NAMALWA (cell line): Measurements from ENCODE around the gene ATCAY.
A peak's percentile ranks its signal among the peaks of the same experiment; 100 is the strongest.
"Not testable (repeated sequence)": the region's sequence is repeated elsewhere in the genome, so short reads cannot be mapped to it uniquely, and the experiment has no call there.

Source experiments
- DNase-seq: peaks from one replicate; pipeline ENCODE4 v3.0.0-alpha.2; 2015; ENCODE audit warnings: low spot score

ATCAY gene

DNA sequence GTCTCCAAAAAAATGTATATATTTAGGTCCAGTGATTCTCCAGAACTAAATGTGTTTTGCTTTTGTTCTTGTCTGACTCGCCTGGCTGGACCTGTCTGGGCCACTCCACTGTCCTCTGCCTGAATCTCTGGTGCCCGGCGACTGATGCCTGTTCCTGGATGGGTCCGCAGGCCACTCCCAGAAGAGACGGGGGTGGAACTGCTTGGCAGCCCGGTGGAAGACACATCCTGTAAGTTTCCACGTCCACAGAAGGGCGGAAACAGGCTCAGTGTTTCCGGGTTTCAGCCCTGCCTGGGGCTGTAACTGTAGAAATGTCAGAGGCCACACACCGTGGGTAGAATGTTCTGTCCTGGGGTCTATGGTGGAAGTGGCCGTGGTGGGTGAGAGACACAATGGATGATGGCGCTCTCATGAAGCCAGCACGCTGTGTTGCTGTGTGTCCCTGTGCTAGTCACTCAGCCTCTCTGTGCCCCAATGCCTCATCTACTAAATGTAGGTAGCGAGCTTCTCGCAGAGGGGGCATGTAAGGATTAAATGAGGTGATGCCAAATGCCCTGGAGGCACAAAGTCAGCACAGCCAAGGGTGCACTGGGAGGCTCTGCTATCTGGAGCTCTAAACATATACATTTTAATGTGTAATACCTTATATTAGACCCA lies 22.0 kb downstream of the ATCAY start:
- DNase-seq = no peak

GRCh38 chr19:3904233-3904632 lies 23.7 kb downstream of the ATCAY start:
- DNase-seq = no peak

DNA sequence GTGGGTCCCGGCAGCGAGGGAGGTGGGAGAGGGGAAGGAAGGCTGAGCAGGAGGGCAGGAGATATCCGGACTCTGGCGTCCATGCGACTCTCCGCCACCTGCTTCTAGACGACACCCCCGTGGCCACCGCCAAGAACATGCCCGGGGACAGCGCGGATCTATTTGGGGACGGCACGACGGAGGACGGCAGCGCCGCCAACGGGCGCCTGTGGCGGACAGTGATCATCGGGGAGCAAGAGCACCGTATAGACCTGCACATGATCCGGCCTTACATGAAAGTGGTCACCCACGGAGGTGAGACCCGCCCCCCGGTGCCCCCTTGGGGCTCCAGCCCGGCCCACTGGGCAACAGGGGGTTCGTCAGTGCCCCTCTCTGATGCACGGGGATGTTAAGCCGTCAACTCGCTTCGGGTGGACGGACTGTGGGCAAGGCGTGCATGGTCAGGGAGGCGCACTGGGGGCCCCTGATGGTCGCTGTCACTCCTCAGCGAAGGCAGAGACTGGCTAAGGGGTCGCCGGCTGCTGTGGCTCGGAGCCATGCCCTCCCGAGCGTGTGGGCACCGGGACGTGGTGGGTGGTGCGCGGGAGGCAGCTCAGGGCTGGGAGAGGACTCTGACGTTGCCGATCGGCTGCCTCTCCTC lies 27.3 kb downstream of the ATCAY start:
- no peak for DNase-seq

GRCh38 chr19:3908266-3909054 lies 28.0 kb downstream of the ATCAY start:
- DNase-seq = no peak

DNA sequence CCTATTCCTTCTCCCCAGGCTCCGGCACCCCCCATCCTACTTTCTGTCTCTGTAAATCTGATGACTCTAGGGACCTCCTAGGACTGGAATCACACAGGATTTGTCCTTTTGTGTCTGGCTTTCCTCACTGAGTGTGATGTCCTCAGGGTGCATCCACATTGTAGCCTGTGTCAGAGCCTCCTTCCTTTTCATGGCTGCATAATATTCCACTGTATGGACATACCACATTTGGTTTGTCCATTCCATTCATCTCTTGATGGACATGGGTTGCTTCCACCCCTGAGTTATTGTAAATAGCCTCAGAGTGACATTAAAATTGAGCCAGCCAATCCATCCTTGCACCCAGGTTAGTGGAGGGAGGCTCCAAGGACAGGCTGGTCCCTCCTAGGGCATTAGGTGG lies 29.6 kb downstream of the ATCAY start:
- no peak for DNase-seq

DNA sequence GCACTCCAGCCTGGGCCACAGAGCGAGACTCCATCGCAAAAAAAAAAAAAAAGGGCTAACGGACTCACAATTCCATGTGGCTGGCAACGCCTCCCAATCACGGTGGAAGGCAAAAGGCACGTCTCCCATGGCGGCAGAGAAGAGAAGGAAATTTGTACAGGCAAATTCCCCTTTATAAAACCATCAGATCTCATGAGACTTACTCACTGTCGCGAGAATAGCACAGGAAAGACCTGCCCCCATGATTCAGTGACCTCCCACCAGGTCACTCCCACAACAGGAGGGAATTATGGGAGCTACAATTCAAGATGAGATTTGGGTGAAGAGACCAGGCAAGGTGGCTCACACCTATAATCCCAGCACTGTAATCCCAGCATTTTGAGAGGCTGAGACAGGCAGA lies 33.7 kb downstream of the ATCAY start:
- DNase-seq = peak; percentile 28

- DNase-seq = no peak
Observed at GRCh38 chr19:3916033-3916432, 35.5 kb downstream of the ATCAY start.

- DNase-seq = no peak
Observed at GRCh38 chr19:3919793-3920192, 39.3 kb downstream of the ATCAY start.

DNA sequence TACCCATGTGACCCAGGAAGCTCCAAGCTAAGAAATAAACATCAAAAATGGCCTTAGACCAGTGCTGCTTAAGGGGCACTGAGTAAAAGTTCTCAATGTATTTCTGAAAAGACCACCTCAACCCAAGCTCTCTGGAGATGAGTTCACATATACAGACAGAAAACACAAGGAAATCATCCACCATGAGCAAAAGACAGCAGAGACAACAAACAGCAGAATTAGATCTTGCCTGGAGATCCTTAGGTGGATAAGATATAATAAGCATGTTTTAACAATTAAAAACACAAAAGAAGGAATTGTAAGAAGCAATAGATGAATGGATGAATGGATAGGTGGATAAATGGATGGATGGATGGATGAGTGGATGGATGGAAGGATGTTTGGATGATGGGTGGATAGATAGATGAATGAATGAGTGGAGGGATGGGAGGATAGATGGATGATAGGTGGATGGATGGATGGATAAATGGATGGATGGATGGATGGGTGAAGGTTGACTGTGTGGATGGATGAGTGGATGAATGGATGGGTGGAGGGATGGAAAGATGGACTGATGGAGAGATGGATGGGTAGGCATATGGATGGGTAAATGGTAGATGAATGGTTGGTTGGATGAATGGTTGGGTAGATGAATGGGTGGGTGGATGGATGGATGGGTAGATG lies 42.7 kb downstream of the ATCAY start:
- no peak for DNase-seq

DNA sequence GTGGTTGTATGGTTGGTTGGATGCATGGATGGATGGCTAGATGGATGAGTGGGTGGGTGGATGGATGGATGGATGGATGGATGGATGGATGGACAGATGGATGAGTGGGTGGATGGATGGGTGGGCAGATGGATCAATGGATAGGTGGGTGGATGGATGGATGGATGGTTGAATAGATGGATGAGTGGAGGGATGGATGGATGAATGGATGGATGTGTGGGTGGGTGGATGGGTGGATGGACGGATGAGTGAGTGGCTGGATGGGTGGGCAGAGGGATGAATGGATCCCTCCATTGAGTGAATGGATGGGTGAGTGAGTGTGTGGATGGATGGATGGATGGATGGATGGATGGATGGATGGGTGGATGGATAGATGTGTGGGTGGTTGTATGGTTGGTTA lies 43.4 kb downstream of the ATCAY start:
- no peak for DNase-seq

GRCh38 chr19:3931041-3931440 lies 50.6 kb downstream of the ATCAY start:
- DNase-seq = no peak

DNA sequence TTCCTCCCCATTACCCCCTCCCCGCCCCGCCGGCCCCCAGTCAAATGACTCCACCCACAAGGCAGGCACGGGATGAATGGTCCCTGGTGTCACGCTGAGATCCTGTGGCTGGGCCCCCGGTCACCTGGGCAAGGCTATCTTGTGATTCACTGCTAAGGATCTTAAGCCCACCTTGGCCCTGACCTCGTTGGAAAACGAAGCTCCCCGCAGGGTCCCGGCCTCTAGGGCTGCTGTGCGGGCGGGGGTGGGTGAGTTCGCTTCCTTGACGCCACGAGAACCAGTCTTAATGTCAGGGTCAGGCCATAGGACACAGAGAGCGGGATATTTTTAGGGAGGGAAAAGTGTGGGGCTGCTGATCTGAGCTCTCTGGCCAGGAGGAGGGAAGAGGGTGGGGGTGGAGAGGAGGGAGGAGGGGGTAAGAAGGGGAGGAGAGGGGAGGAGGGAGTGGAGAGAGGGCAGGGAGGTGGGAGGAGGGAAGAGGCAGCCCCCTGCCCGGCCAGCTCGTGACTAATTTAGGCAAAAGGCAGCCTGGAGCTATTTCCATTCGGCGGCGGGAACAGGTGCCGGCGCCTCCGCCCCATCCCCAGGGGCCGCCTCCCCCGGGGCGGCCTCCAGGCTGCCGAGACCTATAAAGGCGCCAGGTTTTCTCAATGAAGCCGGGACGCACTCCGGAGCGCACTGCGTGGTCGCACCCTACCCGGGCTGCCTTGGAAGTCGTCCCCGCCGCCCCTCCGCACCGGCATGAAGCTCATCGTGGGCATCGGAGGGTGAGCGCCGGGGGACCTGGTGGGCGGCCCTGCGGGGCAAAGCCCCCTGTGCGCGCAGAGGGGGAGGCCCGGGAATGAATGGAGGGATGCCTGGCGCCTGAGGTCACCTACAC lies 52.7 kb downstream of the ATCAY start, which contains the start of gene NMRK2:
TSS of gene NMRK2 (plus strand) at position 139 of the 880 bp plus-strand sequence. CDS start at position 742, 603 bp downstream.
- no peak for DNase-seq

DNA sequence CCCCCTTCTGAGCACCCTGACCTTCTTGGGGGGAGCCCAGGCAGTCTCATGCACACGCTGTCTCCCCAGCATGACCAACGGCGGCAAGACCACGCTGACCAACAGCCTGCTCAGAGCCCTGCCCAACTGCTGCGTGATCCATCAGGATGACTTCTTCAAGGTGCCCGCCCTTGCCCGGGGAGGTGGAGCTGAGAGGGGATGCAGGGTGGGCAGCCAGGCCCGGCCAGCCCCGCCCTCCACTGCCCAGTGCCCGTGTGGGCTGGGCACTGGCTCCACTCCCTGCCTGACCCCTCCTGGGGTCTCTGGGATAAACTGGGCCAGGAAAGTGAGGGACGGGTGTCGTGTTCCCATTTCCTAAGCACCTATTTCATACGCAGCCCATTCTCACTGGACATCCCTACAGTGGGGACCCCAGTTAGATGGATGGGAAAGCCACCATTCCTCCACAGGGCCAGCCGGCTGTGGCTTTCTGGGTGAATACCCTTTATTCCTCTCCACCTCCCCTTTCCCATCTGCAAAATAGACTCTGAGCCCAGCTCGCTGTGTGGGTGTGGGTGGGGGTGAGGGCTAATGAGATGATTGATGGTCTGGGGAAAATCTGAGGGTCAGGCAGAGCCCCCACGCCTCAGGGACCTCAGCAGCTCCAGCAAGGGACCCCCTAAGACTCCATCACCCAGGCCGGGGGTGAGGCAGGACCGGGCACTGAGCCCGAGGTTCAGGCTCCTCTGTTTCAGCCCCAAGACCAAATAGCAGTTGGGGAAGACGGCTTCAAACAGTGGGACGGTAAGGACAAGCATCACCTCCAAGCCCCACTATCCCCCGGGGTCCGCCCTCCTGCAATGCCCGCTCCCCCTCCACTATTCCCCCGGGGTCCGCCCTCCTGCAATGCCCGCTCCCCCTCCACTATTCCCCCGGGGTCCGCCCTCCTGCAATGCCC lies 56.3 kb downstream of the ATCAY start:
- no peak for DNase-seq

DNA sequence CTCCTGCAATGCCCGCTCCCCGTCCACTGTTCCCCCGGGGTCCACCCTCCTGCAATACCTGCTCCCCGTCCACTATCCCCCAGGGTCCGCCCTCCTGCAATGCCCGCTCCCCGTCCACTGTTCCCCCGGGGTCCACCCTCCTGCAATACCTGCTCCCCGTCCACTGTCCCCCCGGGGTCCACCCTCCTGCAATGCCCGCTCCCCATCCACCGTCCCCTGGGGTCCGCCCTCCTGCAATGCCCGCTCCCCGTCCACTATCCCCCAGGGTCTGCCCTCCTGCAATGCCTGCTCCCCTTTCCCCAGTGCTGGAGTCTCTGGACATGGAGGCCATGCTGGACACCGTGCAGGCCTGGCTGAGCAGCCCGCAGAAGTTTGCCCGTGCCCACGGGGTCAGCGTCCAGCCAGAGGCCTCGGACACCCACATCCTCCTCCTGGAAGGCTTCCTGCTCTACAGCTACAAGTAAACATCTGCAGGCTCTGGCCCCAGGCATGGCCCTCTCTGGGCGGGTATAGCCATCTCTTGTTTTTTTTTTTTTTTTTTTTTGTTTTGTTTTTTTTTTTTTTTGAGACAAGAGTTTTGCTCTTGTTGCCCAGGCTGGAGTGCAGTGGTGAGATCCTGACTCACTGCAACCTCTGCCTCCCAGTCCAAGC lies 57.9 kb downstream of the ATCAY start:
- DNase-seq = not testable (repeated sequence)

GRCh38 chr19:3942790-3943409 lies 62.4 kb downstream of the ATCAY start:
- DNase-seq = peak; percentile 56

- DNase-seq = no peak
Observed at GRCh38 chr19:3944018-3944721, 63.7 kb downstream of the ATCAY start.

DNA sequence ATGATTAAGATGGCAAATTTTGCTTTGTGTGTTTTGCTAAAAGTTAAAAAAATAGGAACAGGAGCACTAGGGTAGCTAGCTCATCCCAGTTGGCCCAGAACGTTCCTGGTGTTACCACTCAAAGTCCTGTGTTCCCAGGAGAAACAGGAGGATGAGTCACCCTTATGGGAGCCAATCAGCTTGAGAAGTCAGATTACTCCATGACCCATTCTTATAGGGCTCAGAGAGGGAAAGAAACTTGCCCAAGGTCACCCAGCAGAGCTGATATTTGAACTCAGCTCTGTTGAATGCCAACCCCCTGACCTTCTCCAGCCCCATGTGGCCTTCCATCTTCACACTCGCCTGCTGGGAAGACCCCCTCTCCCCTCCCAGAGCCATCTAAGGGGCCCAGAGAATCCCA lies 65.4 kb downstream of the ATCAY start:
- no peak for DNase-seq

DNA sequence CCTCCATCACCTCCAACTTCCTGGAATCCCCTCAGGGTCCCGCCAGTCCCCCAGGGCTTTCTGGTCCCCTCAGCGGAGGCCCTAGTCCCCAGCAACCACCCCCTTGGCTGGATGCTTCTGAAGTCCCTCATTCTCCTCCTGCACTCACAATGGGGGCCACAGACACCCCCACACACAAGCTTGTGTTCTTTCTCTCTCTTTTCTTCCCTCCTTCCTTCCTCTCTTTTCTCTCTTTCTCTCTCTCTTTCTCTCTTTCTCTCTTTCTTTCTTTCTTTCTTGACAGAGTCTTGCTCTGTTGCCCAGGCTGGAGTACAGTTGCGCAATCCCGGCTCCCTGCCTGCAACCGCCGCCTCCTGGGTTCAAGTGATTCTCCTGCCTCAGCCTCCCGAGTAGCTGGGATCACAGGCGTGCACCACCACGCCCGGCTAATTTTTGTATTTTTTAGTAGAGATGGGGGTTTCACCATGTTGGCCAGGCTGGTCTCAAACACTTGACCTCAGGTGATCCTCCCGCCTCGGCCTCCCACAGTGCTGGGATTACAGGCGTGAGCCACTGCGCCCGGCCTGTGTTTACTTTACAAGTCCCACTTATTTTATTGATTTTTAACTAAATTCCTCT lies 66.9 kb downstream of the ATCAY start:
- not testable (repeated sequence) for DNase-seq
